ENCODE measurements around the gene ST6GALNAC1.
A peak's percentile ranks its signal among the peaks of the same experiment; 100 is the strongest.

DNA sequence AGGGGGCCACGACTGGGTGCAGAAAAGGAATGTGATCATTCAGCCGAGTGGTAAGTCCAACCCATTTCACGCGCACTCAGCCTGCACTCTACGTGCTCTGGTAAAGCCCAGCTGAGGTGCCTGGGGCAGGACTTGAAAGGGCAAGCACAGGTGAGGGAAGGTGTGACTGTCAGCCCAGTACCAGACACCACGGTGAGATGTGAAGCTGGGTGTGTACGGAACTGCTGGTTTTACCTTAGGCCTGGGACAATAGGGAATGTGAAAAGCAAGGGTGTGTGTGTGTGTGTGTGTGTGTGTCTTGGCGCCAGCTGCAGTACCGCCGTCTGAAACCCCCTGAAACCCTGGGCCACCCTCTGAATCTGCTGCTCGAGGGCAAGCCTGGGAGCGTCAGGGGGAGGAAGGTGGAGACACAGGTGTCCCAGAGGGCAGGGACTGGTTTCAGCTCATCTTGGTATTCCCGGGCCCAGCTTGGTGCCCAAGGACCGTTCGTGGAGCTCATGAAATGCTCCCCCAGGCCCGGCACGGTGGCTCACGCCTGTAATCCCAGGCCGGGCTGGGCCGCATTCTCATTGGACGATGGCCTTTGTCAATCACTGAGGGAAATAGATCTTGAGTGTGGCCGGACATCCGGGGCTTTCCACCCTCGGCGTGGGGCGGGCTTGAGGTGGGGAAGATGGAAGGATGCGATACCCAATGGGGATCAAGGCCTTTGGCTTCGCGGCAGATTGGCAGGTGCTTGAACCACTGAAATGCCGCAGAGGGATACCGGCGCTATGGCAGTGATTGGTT lies 27.8 kb upstream of the ST6GALNAC1 start:
- TF ChIP-seq POLR2AphosphoS5 (IDR thresholded peaks at IDR 0.05), result peak in 1 of 2 donors; percentile 93
- TF ChIP-seq, protein P1, sequence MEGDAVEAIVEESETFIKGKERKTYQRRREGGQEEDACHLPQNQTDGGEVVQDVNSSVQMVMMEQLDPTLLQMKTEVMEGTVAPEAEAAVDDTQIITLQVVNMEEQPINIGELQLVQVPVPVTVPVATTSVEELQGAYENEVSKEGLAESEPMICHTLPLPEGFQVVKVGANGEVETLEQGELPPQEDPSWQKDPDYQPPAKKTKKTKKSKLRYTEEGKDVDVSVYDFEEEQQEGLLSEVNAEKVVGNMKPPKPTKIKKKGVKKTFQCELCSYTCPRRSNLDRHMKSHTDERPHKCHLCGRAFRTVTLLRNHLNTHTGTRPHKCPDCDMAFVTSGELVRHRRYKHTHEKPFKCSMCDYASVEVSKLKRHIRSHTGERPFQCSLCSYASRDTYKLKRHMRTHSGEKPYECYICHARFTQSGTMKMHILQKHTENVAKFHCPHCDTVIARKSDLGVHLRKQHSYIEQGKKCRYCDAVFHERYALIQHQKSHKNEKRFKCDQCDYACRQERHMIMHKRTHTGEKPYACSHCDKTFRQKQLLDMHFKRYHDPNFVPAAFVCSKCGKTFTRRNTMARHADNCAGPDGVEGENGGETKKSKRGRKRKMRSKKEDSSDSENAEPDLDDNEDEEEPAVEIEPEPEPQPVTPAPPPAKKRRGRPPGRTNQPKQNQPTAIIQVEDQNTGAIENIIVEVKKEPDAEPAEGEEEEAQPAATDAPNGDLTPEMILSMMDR (IDR thresholded peaks at IDR 0.05), result no peak
- no peak for TF ChIP-seq EP300 (IDR thresholded peaks at IDR 0.05)
- TF ChIP-seq POLR2A (IDR thresholded peaks at IDR 0.05; ENCODE audit: low read depth), result peak; percentile 21
